ENCODE data around the gene GP1BA. TPM values are rescaled to one million over a fixed set of nuclear protein-coding genes. Genes with fewer than 3 reads are reported as not detected.

Gene GP1BA
- total and polyA plus RNA-seq, 2 of the 8 experiments (the other 6 are each of a cell fraction or from before 2014, with no cell fraction given) = not detected

DNA sequence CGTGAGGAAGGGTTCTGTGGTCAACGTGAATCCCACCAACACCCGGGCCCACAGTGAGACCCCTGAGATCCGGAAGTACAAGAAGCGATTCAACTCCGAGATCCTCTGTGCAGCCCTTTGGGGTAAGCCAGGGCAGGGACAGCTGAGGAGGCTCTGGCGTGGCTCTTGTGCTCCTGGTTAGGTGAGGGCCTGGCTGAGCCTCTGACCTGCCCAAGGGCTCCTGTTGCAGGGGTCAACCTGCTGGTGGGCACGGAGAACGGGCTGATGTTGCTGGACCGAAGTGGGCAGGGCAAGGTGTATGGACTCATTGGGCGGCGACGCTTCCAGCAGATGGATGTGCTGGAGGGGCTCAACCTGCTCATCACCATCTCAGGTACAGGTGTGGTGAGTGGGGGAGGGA lies 37.0 kb upstream of the GP1BA start:
- no peak for FAIRE-seq
- CTCF ChIA-PET (ENCODE audit: partially characterized antibody) = interaction anchor here (0.6 to 3.2 kb wide), 13 partner anchors 10 to 162 kb away, joined by 3 to 17 read pairs (median 3); no protein-coding TSS in a partner anchor
- peaks cover 11 to 37% (median 32%) of the 10 kb centered on the region in 4 experiments for H3K36me3 ChIP-seq (ENCODE audit: control insufficient read depth in 2 of 4, insufficient read depth in 4 of 4, low read length in 3 of 4)

More for the DNA sequence above, 37.0 kb upstream of the GP1BA start:
- H2BK120ac ChIP-seq (replicated peaks; ENCODE audit: low read depth, low read length) = no peak overlapping the region
- H4K91ac ChIP-seq (replicated peaks; ENCODE audit: insufficient read length, low read length) = no peak overlapping the region
- H2BK5ac ChIP-seq (ENCODE audit: low read depth, low read length) = no peak overlapping the region
- DNase-seq (ENCODE audit: low read depth in 1 of 2, low spot score in 2 of 2) = no peak
- H3K56ac ChIP-seq (replicated peaks; ENCODE audit: insufficient read length, low read depth, low read length) = no peak overlapping the region
- H3K27ac ChIP-seq (ENCODE audit: low read depth, low read length) = no peak overlapping the region
- TF ChIP-seq HDAC6 (IDR thresholded peaks at IDR 0.05; ENCODE audit: low read depth, low read length) = no peak
- no peak overlapping the region for H3K23ac ChIP-seq (ENCODE audit: insufficient read length)
- no peak overlapping the region for H2BK15ac ChIP-seq (ENCODE audit: low read length)
- H4K20me1 ChIP-seq (replicated peaks in 1 of 2; ENCODE audit: control insufficient read depth in 1 of 2, insufficient read depth in 2 of 2, low read length in 2 of 2) = peaks cover 0 to 10% of the 10 kb centered on the region in 2 experiments
- no peak overlapping the region for H3K4ac ChIP-seq (replicated peaks; ENCODE audit: insufficient read length, low read depth, low read length)
- no peak overlapping the region for H2AK5ac ChIP-seq (ENCODE audit: low read depth, low read length)
- H4K8ac ChIP-seq (ENCODE audit: extremely low read depth, insufficient read depth, low read length) = peak overlapping the region; percentile 21; the same call in 1 of the 2 replicates
- no peaks in the 10 kb centered on the region; the same call in 1 of the 2 replicates for H3K79me1 ChIP-seq (ENCODE audit: low read depth, low read length)
- no peaks in the 10 kb centered on the region for H3K9me3 ChIP-seq (ENCODE audit: insufficient read depth in 2 of 2, low read depth in 1 of 2, low read length in 1 of 2)
- H3K79me2 ChIP-seq (ENCODE audit: control insufficient read depth in 1 of 2, insufficient read depth in 2 of 2, low read length in 2 of 2) = no peaks in the 10 kb centered on the region
- no peak overlapping the region for H4K5ac ChIP-seq (ENCODE audit: insufficient read length, low read depth, low read length)
- no peaks in the 10 kb centered on the region for H3K27me3 ChIP-seq (replicated peaks in 1 of 4; ENCODE audit: control insufficient read depth in 3 of 4, extremely low read depth in 1 of 4, insufficient read depth in 3 of 4, low read length in 3 of 4)
- H3K18ac ChIP-seq (ENCODE audit: extremely low read depth, low read length) = no peak overlapping the region
- POLR2A ChIA-PET (ENCODE audit: partially characterized antibody) = interaction anchor here (1.3 kb wide), 1 partner anchor 14 kb away, joined by 3 read pairs; no protein-coding TSS in a partner anchor
- H3K4me2 ChIP-seq (ENCODE audit: insufficient read depth in 1 of 2, low read depth in 2 of 2, low read length in 2 of 2) = no peak overlapping the region
- H2BK20ac ChIP-seq (ENCODE audit: low read length) = no peak overlapping the region
- peaks cover 0 to 2% (median under 1%) of the 10 kb centered on the region in 4 experiments; a peak in 5 of 7 replicates for H3K4me1 ChIP-seq (replicated peaks in 1 of 4; ENCODE audit: control insufficient read depth in 3 of 4, insufficient read depth in 4 of 4, low read length in 3 of 4)
- WGBS, 2 experiments (ENCODE audit: extremely low coverage in 1 of 2, insufficient coverage in 1 of 2, insufficient read length in 1 of 2, insufficient replicate concordance in 2 of 2, low coverage in 1 of 2, low lambda C conversion rate in 2 of 2, missing lambda C conversion rate in 1 of 2) = 99% methylated on average over 13 of the region's 13 CpGs; no CpG with 5 or more reads in 1 of the 2 experiments
- no peak overlapping the region for H3K9ac ChIP-seq (replicated peaks in 1 of 4; ENCODE audit: extremely low read depth in 1 of 4, low read depth in 3 of 4, low read length in 3 of 4)
- H3K14ac ChIP-seq (ENCODE audit: insufficient read length) = no peak overlapping the region
- no peak overlapping the region for H2BK12ac ChIP-seq (ENCODE audit: low read depth, low read length)
- no peak overlapping the region for H2AFZ ChIP-seq (ENCODE audit: low read length)
- peaks cover 2% of the 10 kb centered on the region; the same call in 1 of the 2 replicates for H3K23me2 ChIP-seq (ENCODE audit: low read depth, low read length)
- no peak overlapping the region for H3K4me3 ChIP-seq (ENCODE audit: extremely low read depth in 1 of 4, insufficient read depth in 2 of 4, low read depth in 3 of 4, low read length in 4 of 4)
